HG03439 (cell line): ENCODE data around the gene SERGEF.
"Not testable (repeated sequence)": the region's sequence is repeated elsewhere in the genome, so short reads cannot be mapped to it uniquely, and the experiment has no call there.

Experiments
- ATAC-seq: cut with Tn5 transposase; IDR thresholded peaks from one replicate; pipeline ENCODE4 v1.9.1; 2021; ENCODE audit warnings: mild to moderate bottlenecking, moderate library complexity; ENCODE audit not compliant: unreplicated experiment

SERGEF gene

GRCh38 chr11:17915500-17916143, 97.2 kb downstream of the SERGEF start:
- ATAC-seq = no peak

- ATAC-seq = no peak
Measured at GRCh38 chr11:17914957-17915356, 97.9 kb downstream of the SERGEF start.

- no peak for ATAC-seq
Measured at GRCh38 chr11:17907046-17907445, 105.8 kb downstream of the SERGEF start.

- no peak for ATAC-seq
Measured at GRCh38 chr11:17906436-17906835, 106.4 kb downstream of the SERGEF start.

GRCh38 chr11:17905477-17905876, 107.4 kb downstream of the SERGEF start:
- no peak for ATAC-seq

GRCh38 chr11:17901481-17901880, 111.4 kb downstream of the SERGEF start:
- ATAC-seq = no peak

GRCh38 chr11:17898782-17899181, 114.1 kb downstream of the SERGEF start:
- ATAC-seq = no peak

- no peak for ATAC-seq
Measured at GRCh38 chr11:17898071-17898470, 114.8 kb downstream of the SERGEF start.

- no peak for ATAC-seq
Measured at GRCh38 chr11:17897495-17897894, 115.4 kb downstream of the SERGEF start.

GRCh38 chr11:17896496-17897151, 116.2 kb downstream of the SERGEF start:
- ATAC-seq = not testable (repeated sequence)

- ATAC-seq = no peak
Measured at GRCh38 chr11:17894929-17895658, 117.8 kb downstream of the SERGEF start.

- ATAC-seq = no peak
Measured at GRCh38 chr11:17892409-17892808, 120.4 kb downstream of the SERGEF start.

GRCh38 chr11:17890325-17890724, 122.5 kb downstream of the SERGEF start:
- no peak for ATAC-seq

GRCh38 chr11:17887779-17888178, 125.1 kb downstream of the SERGEF start:
- ATAC-seq = no peak

GRCh38 chr11:17883946-17884345, 128.9 kb downstream of the SERGEF start:
- no peak for ATAC-seq

GRCh38 chr11:17883057-17883456, 129.8 kb downstream of the SERGEF start:
- ATAC-seq = no peak

- ATAC-seq = no peak
Measured at GRCh38 chr11:17878743-17879142, 134.1 kb downstream of the SERGEF start.

- ATAC-seq = no peak
Measured at GRCh38 chr11:17877886-17878285, 135.0 kb downstream of the SERGEF start.

GRCh38 chr11:17876827-17877226, 136.0 kb downstream of the SERGEF start:
- no peak for ATAC-seq

- ATAC-seq = no peak
Measured at GRCh38 chr11:17875891-17876290, 137.0 kb downstream of the SERGEF start.

- no peak for ATAC-seq
Measured at GRCh38 chr11:17873586-17873985, 139.3 kb downstream of the SERGEF start.

- not testable (repeated sequence) for ATAC-seq
Measured at GRCh38 chr11:17868398-17868797, 144.4 kb downstream of the SERGEF start.
